ENCODE measurements around the gene OR4D9.
"Not testable (repeated sequence)": the region's sequence is repeated elsewhere in the genome, so short reads cannot be mapped to it uniquely, and the experiment has no call there.

OR4D9 gene

DNA sequence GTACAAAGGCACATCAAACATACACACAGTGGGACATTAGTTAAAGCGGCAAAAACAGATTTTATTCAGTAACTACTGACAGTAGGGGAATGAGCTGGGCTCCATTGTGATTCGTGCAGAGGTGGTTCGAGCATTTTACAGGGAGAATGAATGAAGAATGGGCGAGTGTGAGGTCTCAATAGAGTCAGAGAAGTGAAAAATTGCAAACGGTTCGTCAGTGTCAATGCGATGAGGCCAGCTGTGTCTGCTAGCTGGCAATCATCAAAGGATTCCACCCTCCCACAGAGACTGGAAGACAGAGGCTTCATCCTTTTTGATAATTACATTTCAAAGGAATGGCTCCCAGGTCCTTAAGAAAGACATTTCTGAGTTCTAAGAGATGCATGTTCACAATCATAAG lies 17.4 kb downstream of the OR4D9 start:
- Histone ChIP-seq H3K36me3 (no peaks in the 10 kb centered on the region), H3K27ac (no peak overlapping the region), H3K9me3 (ENCODE audit: severe bottlenecking) (no peaks in the 10 kb centered on the region), H3K4me3 (ENCODE audit: low read depth, low read length) (no peak overlapping the region), H3K27me3 (ENCODE audit: insufficient read depth, low read depth, severe bottlenecking) (no peaks in the 10 kb centered on the region)
- no peak for TF ChIP-seq CTCF (IDR thresholded peaks at IDR 0.05; ENCODE audit: low read depth, low read length)
- no peak for DNase-seq

- Histone ChIP-seq H3K9me3 (ENCODE audit: severe bottlenecking) (no peaks in the 10 kb centered on the region), H3K4me3 (ENCODE audit: low read depth, low read length) (no peak overlapping the region), H3K27ac (no peak overlapping the region), H3K27me3 (ENCODE audit: insufficient read depth, low read depth, severe bottlenecking) (no peaks in the 10 kb centered on the region), H3K36me3 (no peaks in the 10 kb centered on the region)
- no peak for TF ChIP-seq CTCF (IDR thresholded peaks at IDR 0.05; ENCODE audit: low read depth, low read length)
- DNase-seq = no peak
Observed at GRCh38 chr11:59532620-59533019, 21.3 kb downstream of the OR4D9 start.

GRCh38 chr11:59534676-59535075 lies 23.3 kb downstream of the OR4D9 start:
- no peak for TF ChIP-seq CTCF (IDR thresholded peaks at IDR 0.05; ENCODE audit: low read depth, low read length)
- DNase-seq = peak; percentile 72
- H3K36me3 ChIP-seq = no peaks in the 10 kb centered on the region
- no peaks in the 10 kb centered on the region for H3K9me3 ChIP-seq (ENCODE audit: severe bottlenecking)
- H3K27me3 ChIP-seq (ENCODE audit: insufficient read depth, low read depth, severe bottlenecking) = no peaks in the 10 kb centered on the region
- no peak overlapping the region for H3K27ac ChIP-seq
- no peak overlapping the region for H3K4me3 ChIP-seq (ENCODE audit: low read depth, low read length)

DNA sequence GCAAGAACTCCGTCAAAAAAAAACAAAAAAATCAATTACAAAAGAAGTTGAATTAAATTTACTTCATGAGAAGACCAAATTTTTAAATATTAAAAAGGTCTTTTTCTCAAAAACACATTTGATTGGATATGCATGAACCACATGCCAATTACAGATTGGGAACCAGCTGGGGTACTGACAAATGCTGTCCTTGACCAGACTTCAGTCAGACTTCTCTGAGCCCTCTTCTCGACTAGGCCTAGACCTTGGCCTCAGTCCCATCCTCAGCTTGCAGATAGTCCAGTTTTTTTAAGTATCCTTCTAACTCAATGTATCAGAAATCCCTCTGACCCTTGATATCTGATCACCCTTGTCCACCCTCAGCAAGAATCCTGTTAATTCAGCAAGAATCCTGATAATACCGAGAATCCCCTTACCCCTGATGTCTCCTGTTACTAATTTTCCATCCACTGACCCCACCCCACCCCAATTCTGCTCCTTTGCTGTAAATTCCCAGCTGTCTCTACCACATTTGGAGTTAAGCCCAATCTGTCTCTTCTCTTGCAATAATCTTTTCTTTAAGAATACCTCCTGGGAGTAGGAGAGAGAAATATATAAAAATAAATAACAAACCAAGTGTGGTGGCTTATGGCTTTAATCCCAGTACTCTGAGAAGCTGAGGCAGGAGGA lies 30.9 kb downstream of the OR4D9 start:
- DNase-seq = peak; percentile 68
- Histone ChIP-seq H3K27me3 (ENCODE audit: insufficient read depth, low read depth, severe bottlenecking) (no peaks in the 10 kb centered on the region), H3K9me3 (ENCODE audit: severe bottlenecking) (no peaks in the 10 kb centered on the region), H3K36me3 (no peaks in the 10 kb centered on the region), H3K27ac (peak overlapping the region; percentile 54), H3K4me3 (ENCODE audit: low read depth, low read length) (no peak overlapping the region)
- TF ChIP-seq CTCF (IDR thresholded peaks at IDR 0.05; ENCODE audit: low read depth, low read length) = no peak

- not testable (repeated sequence) for H3K27ac ChIP-seq; H3K9me3 ChIP-seq (ENCODE audit: severe bottlenecking); H3K36me3 ChIP-seq; H3K4me3 ChIP-seq (ENCODE audit: low read depth, low read length); H3K27me3 ChIP-seq (ENCODE audit: insufficient read depth, low read depth, severe bottlenecking); DNase-seq
Observed at GRCh38 chr11:59543713-59544112, 32.4 kb downstream of the OR4D9 start.

GRCh38 chr11:59544869-59545178 lies 33.5 kb downstream of the OR4D9 start:
- Histone ChIP-seq H3K27me3 (ENCODE audit: insufficient read depth, low read depth, severe bottlenecking) (no peaks in the 10 kb centered on the region), H3K4me3 (ENCODE audit: low read depth, low read length) (no peak overlapping the region), H3K27ac (no peak overlapping the region), H3K36me3 (no peaks in the 10 kb centered on the region), H3K9me3 (ENCODE audit: severe bottlenecking) (no peaks in the 10 kb centered on the region)
- DNase-seq = no peak
- TF ChIP-seq CTCF (IDR thresholded peaks at IDR 0.05; ENCODE audit: low read depth, low read length) = no peak

Data from WERI-Rb-1 (cell line).